ENCODE measurements around the gene MYT1. TPM values are rescaled to one million over a fixed set of nuclear protein-coding genes. Genes with fewer than 3 reads are reported as not detected.

MYT1 gene
- total and polyA plus RNA-seq, 3 donors from 2014 or later = 1.7 to 22.2 (median 2.9) TPM

GRCh38 chr20:64169091-64169560, 4.9 kb downstream of the MYT1 start:
- DNase-seq = no peak
- 93 to 95% methylated on average over 6 to 10 of the region's 10 CpGs for WGBS, 2 donors
- Histone ChIP-seq H3K4me1 (no peaks in the 10 kb centered on the region), H3K4me3 (no peak overlapping the region), H3K27me3 (no peaks in the 10 kb centered on the region), H3K36me3 (ENCODE audit: low read depth, missing control alignments) (no peaks in the 10 kb centered on the region), H3K9me3 (no peaks in the 10 kb centered on the region), H3K27ac (no peak overlapping the region)
- intact Hi-C loops (cut with DNase I; ENCODE audit: low total_unique reads) = no loop called here
- no peak for TF ChIP-seq CTCF (IDR thresholded peaks at IDR 0.05)
- TF ChIP-seq POLR2A (IDR thresholded peaks at IDR 0.05) = no peak

- Histone ChIP-seq H3K27me3 (no peaks in the 10 kb centered on the region), H3K27ac (no peak overlapping the region), H3K4me3 (no peak overlapping the region), H3K9me3 (no peaks in the 10 kb centered on the region), H3K36me3 (ENCODE audit: low read depth, missing control alignments) (no peaks in the 10 kb centered on the region), H3K4me1 (no peaks in the 10 kb centered on the region)
- DNase-seq = no peak
- intact Hi-C loops (cut with DNase I; ENCODE audit: low total_unique reads) = no loop called here
- TF ChIP-seq CTCF (IDR thresholded peaks at IDR 0.05) (no peak), POLR2A (IDR thresholded peaks at IDR 0.05) (no peak)
- 94 to 95% methylated on average over 5 to 8 of the region's 8 CpGs for WGBS, 2 donors
Measured at GRCh38 chr20:64171211-64171610, 7.0 kb downstream of the MYT1 start.

GRCh38 chr20:64173116-64173515, 8.9 kb downstream of the MYT1 start:
- intact Hi-C loops (cut with DNase I; ENCODE audit: low total_unique reads) = no loop called here
- Histone ChIP-seq H3K9me3 (no peaks in the 10 kb centered on the region), H3K27ac (no peak overlapping the region), H3K36me3 (ENCODE audit: low read depth, missing control alignments) (no peaks in the 10 kb centered on the region), H3K4me1 (no peaks in the 10 kb centered on the region), H3K4me3 (no peak overlapping the region), H3K27me3 (no peaks in the 10 kb centered on the region)
- TF ChIP-seq CTCF (IDR thresholded peaks at IDR 0.05) (no peak), POLR2A (IDR thresholded peaks at IDR 0.05) (no peak)
- WGBS, 2 donors = 82 to 94% methylated on average over 4 of the region's 4 CpGs
- no peak for DNase-seq

GRCh38 chr20:64176551-64176950, 12.3 kb downstream of the MYT1 start:
- Histone ChIP-seq H3K27me3 (no peaks in the 10 kb centered on the region), H3K4me3 (no peak overlapping the region), H3K27ac (no peak overlapping the region), H3K36me3 (ENCODE audit: low read depth, missing control alignments) (no peaks in the 10 kb centered on the region), H3K4me1 (no peaks in the 10 kb centered on the region), H3K9me3 (no peaks in the 10 kb centered on the region)
- no peak for TF ChIP-seq CTCF (IDR thresholded peaks at IDR 0.05)
- no peak for TF ChIP-seq POLR2A (IDR thresholded peaks at IDR 0.05)
- no peak for DNase-seq
- 50 to 64% methylated on average over 7 to 11 of the region's 11 CpGs for WGBS, 2 donors
- intact Hi-C loops (cut with DNase I; ENCODE audit: low total_unique reads) = no loop called here

- H3K4me1 ChIP-seq = no peaks in the 10 kb centered on the region
- DNase-seq = no peak
- 55 to 60% methylated on average over 2 of the region's 2 CpGs for WGBS, 2 donors
Measured at GRCh38 chr20:64176971-64177370, 12.7 kb downstream of the MYT1 start.

More at GRCh38 chr20:64176971-64177370, 12.7 kb downstream of the MYT1 start:
- Histone ChIP-seq H3K27ac (no peak overlapping the region), H3K4me3 (no peak overlapping the region), H3K27me3 (no peaks in the 10 kb centered on the region), H3K36me3 (ENCODE audit: low read depth, missing control alignments) (no peaks in the 10 kb centered on the region), H3K9me3 (no peaks in the 10 kb centered on the region)
- intact Hi-C loops (cut with DNase I; ENCODE audit: low total_unique reads) = no loop called here
- TF ChIP-seq POLR2A (IDR thresholded peaks at IDR 0.05) (no peak), CTCF (IDR thresholded peaks at IDR 0.05) (no peak)
